ENCODE results near the gene CEACAM5.
"Not testable (repeated sequence)": the region's sequence is repeated elsewhere in the genome, so short reads cannot be mapped to it uniquely, and the experiment has no call there.

Gene CEACAM5

DNA sequence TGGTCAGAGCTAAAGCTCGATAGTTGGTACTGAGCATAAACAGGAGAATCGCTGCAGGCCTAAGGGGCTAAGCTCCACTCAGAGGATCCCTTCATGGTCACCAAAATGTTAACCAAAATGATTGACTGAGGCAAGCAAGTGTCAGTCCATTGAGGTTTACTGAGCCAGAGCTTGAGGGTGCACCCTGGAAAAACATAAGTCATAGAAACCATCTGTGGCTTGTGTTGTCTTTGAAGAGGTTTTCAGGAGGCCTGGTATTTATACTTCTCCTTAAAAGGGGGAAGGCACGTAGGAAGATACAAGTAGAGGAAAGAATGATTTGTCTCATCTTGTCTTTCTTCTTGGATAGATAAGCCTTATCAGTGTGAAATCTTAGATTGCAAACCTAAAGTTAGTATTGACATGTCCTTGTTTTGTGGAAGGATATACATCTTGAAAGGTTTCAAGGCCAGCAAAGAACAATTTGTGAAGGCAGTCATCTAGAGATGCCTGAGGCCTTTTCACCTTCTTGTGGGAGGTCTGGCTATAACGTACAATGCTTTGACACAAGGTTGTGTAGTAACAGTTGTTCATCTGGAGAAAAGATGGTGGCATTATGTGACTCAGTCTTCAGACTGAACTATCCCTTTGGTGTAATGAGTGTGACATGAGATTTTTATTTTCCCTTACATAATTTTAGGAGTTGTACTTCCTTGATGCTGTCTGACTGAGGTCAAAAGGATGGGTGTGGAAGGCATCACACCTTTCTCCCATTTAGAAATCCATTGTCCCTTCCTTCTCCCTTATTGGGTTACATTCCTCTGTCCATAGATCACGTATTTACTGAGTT is 32.2 kb downstream of the CEACAM5 start:
- no peak for DNase-seq (ENCODE audit: low spot score)

GRCh38 chr19:41741244-41741554 is 32.8 kb downstream of the CEACAM5 start:
- no peak for DNase-seq (ENCODE audit: low spot score)

DNA sequence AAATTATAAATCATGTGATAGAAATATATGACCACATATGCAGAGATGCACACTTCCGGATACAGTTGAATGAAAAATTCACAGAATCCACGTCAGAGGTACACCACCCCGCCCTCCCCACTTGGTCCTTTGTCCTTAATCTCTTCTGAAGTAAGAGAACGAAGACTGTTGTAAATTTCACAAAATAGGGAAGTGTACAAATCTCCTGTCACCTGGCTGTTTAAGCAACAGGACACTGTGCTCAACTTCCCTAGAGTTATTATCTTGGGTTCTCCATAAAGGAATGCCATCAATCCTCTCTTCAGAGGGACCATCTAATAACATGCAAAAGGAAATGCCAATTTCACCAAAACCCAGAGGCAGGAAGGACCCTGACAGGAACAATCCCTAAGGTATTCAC is 36.4 kb downstream of the CEACAM5 start:
- no peak for DNase-seq (ENCODE audit: low spot score)

GRCh38 chr19:41745756-41746155 is 37.3 kb downstream of the CEACAM5 start:
- DNase-seq (ENCODE audit: low spot score), result no peak

DNA sequence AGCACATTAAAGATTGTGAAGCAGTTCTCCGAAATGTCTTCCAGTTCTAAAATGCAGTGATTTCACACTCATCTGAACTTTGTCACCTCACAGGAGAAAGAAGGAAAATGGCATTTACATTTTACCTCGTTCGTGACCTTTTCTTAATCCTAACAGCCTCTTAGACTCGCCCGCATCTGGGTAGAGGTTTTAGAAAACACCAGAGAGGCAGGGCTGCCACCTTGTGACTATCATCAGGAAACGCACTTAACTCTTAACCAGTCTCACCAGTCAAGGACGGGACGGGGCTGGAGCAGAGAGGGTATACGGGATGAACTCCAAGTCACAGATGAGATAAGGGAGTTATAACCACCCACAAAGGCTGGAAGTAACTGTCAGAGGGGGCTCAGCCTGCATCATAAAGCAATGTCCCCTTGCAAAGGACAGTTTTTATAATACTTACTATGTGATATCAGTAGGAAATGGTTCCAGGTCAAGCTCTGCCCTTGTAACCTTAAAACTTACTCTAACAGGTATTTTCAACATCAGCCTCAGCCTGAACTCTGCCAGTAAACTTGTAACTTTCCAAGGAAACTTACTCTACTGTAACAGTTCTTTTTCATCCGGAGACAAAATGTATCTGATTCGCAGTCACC is 38.3 kb downstream of the CEACAM5 start:
- peak; percentile 6 for DNase-seq (ENCODE audit: low spot score)

DNA sequence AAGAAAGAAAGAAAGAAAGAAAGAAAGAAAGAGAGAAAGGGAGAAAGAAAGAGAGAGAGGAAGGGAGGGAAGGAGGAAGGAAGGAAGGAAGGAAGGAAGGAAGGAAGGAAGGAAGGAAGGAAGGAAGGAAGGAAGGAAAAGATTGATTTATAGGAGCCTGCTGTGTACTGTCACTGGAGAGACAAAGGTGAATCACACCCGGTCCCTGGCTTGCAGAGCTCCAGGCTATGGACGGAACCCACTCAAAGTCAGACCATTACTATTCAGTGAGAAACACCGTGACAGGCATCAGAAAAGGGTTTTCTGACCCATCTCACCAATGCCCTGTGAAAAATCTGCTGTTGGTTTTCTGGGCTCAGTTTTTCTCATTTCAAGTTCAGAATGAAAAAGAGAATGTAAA is 39.6 kb downstream of the CEACAM5 start:
- DNase-seq (ENCODE audit: low spot score), result no peak

- DNase-seq (ENCODE audit: low spot score), result peak; percentile 39
Observed at GRCh38 chr19:41750248-41751134, 42.1 kb downstream of the CEACAM5 start.

- DNase-seq (ENCODE audit: low spot score), result no peak
Observed at GRCh38 chr19:41753159-41753558, 44.7 kb downstream of the CEACAM5 start.

GRCh38 chr19:41753936-41754529 is 45.6 kb downstream of the CEACAM5 start:
- DNase-seq (ENCODE audit: low spot score), result no peak

DNA sequence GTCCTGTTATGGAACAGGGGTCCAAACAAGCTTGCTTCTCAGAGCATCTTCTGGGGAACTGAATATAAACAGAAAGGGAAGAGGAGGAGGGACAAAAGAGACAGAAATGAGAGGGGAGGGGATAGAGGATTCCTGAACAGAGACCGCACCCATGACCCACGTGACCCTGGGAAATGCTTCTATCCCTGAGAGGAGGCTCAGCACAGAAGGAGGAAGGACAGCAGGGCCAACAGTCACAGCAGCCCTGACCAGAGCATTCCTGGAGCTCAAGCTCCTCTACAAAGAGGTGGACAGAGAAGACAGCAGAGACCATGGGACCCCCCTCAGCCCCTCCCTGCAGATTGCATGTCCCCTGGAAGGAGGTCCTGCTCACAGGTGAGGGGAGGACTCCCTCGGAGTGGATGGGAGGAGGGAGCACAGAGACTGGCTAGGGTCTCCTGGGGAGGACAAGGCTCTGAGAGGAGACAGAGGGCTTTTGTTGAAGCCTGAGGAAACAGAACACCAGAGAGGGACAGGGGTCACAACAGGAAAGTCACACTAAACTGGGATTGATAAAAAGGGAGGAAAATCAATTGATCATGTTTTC is 47.0 kb downstream of the CEACAM5 start, which contains the start of gene CEACAM6:
TSS of gene CEACAM6 (plus strand) at position 203 of the 586 bp plus-strand sequence. CDS start at position 312, 109 bp downstream.
- no peak for DNase-seq (ENCODE audit: low spot score)

DNA sequence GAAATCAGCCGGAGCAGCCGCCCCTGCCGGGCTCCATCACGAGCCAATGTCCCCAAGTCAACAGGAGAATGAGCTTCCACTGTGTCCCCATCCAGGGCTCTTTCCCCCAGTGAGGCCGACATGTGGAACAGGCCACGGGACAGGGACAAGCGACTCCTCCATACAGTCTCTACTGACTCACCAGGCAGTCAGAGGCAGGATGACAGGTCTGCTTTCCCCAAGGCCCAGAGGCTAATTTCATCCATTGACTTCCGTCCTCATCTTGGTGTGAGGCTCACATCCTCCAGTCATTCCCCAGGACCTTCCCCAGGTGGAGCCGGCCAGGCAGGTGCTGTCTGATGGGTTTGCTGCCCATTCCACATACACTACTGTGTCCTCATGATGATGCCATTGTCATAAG is 50.4 kb downstream of the CEACAM5 start:
- no peak for DNase-seq (ENCODE audit: low spot score)

DNA sequence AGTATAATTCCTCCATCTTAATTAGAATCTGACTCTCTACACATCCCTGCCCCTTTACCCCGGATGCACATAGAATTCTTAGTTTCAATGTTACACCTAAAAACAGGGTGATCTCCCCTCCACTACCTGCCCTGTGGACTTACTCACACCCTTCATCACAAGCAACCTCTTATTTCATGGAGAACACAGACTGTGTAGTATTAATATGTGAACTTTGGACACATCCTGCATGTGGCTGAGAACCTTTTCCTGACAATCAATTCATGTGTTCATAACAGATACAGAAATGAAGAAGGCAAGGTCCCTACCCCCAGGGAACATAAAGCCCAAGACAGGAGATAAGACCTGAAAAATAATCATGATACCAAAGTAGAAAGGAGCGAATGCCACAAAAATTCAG is 58.7 kb downstream of the CEACAM5 start:
- no peak for DNase-seq (ENCODE audit: low spot score)

DNA sequence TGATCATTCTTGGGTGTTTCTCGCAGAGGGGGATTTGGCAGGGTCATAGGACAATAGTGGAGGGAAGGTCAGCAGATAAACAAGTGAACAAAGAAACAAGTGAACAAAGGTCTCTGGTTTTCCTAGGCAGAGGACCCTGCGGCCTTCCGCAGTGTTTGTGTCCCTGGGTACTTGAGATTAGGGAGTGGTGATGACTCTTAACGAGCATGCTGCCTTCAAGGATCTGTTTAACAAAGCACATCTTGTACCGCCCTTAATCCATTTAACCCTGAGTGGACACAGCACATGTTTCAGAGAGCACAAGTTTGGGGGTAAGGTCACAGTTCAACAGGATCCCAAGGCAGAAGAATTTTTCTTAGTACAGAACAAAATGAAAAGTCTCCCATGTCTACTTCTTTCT is 59.7 kb downstream of the CEACAM5 start:
- DNase-seq (ENCODE audit: low spot score), result not testable (repeated sequence)

DNA sequence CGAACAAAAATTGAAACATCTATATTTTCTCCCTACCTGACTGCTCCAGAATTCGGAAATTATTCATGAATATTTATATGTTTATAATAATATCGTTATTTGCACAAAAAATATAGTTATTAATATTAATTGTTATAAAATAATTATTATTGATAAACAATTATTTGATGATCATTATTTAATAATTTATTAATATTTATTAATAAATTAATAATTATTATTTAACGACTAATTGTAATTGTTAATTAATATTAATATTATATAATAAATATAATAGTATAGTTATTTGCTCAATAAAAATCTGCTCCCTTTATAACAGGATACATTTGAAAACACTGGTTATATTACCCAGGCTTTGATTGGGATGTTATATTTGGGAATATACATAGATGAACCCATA is 61.2 kb downstream of the CEACAM5 start:
- no peak for DNase-seq (ENCODE audit: low spot score)

DNA sequence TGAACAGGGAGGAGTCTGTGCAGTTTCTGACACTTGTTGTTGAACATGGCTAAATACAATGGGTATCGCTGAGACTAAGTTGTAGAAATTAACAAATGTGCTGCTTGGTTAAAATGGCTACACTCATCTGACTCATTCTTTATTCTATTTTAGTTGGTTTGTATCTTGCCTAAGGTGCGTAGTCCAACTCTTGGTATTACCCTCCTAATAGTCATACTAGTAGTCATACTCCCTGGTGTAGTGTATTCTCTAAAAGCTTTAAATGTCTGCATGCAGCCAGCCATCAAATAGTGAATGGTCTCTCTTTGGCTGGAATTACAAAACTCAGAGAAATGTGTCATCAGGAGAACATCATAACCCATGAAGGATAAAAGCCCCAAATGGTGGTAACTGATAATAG is 63.0 kb downstream of the CEACAM5 start:
- DNase-seq (ENCODE audit: low spot score), result no peak

DNA sequence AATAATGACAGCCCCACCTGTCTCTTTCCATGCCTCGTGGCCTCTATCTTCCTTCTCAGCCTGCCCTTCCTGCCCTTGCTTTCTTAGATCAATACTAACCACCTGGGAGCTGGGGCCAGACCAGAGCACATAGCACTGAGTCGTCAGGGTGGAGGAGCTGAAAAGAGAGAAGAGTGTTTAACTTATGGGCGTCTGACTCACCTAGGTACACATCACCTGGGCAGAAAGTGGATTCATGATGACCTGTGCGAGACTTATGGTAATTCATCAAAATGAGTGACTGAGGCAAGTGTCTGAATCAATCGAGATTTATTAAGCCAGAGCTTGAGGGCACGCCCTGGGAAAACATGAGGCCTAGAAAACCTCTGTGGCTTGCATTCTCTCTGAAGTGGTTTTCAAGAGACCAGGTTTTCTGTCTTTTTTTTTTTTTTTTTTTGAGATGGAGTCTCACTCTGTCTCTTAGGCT is 66.1 kb downstream of the CEACAM5 start:
- DNase-seq (ENCODE audit: low spot score), result no peak

- DNase-seq (ENCODE audit: low spot score), result no peak
Observed at GRCh38 chr19:41776700-41777099, 68.3 kb downstream of the CEACAM5 start.

Measured in putamen (tissue), 1 donor.